OCI-LY1 (cell line): Measurements from ENCODE around the gene IL21R.

Experiments
- CTCF ChIP-seq: fragments of 200-600 bp; sonication (generic), shearing (Covaris generic); IDR thresholded peaks from 2 replicates; pipeline ENCODE4 v1.5.1; 2017; ENCODE audit warnings: mild to moderate bottlenecking, antibody characterized with exemption, low read length, moderate library complexity, mixed read lengths
- EZH2 ChIP-seq: fragments of 200-600 bp; sonication (generic), shearing (Covaris generic); IDR thresholded peaks from 2 replicates; pipeline ENCODE4 v1.8.0; 2017; ENCODE audit warnings: borderline replicate concordance, mixed run types, mild to moderate bottlenecking, antibody characterized with exemption, low read length, moderate library complexity, mixed read lengths

- TF ChIP-seq CTCF, result no peak
- no peak for TF ChIP-seq EZH2
Observed at GRCh38 chr16:27408602-27409031, 6.6 kb downstream of the IL21R start.
